HepG2 (cell line): ENCODE results near the gene GPC6. TPM values are rescaled to one million over a fixed set of nuclear protein-coding genes. Genes with fewer than 3 reads are reported as not detected.

Experiments used
- IKZF1 ChIP-seq: fragments of 450-650 bp; IDR thresholded peaks from 2 replicates; pipeline ENCODE4 v1.7.1; 2016
- NKX3-1 ChIP-seq: sonication (generic); formaldehyde crosslinking; IDR thresholded peaks from 2 replicates; pipeline ENCODE4 v1.5.0; 2020; ENCODE audit warnings: missing genetic modification reagents
- RFX3 ChIP-seq: IDR thresholded peaks from 2 replicates; pipeline ENCODE4 v1.6.1; 2016; ENCODE audit warnings: missing biosample characterization, missing genetic modification reagents
- polyA plus RNA-seq, 8 experiments: library from polyadenylated mRNA; depleted of rRNA in 3 of 8; stranded (reverse) in 7 of 8; unstranded in 1 of 8; fragments of >200 nt; fragmentation: Illumina TruSeq in 4 of 8; extraction: Trizol in 4 of 8; gene quantifications; 2 replicates each; pipeline versions ENCODE4 v1.2.1 to v1.2.3, GENCODE V29; 2011 to 2016; ENCODE audit warnings: low read depth in 4 of 8, missing spikeins in 1 of 8, mixed read lengths in 1 of 8; ENCODE audit not compliant: insufficient read depth in 1 of 8
- total RNA-seq, 5 experiments: library from RNA; depleted of rRNA; stranded (reverse); fragments of >200 nt; fragmentation: Illumina TruSeq; extraction: Trizol; gene quantifications; 2 replicates each; pipeline ENCODE4 v1.2.3, GENCODE V29; 2016; ENCODE audit warnings: low read depth in 1 of 5
- TF ChIP-seq, protein P1 (sequence below): sonication (generic); formaldehyde crosslinking; IDR thresholded peaks from 2 replicates; pipeline ENCODE4 v1.4.0; 2020; ENCODE audit warnings: missing genetic modification reagents
- TF ChIP-seq, protein P2 (sequence below): sonication (generic); formaldehyde crosslinking; IDR thresholded peaks from 2 replicates; pipeline ENCODE4 v1.9.0; 2021; ENCODE audit warnings: missing genetic modification reagents, mild to moderate bottlenecking, borderline replicate concordance
- TF ChIP-seq, protein P3 (sequence below): sonication (generic); formaldehyde crosslinking; IDR thresholded peaks from 2 replicates; pipeline ENCODE4 v1.4.0; 2020; ENCODE audit warnings: missing genetic modification reagents

The GPC6 gene
- total and polyA plus RNA-seq, 2 of the 13 experiments (the other 11 are each of a cell fraction or from before 2014, with no cell fraction given): 24.5 to 33.9 TPM

DNA sequence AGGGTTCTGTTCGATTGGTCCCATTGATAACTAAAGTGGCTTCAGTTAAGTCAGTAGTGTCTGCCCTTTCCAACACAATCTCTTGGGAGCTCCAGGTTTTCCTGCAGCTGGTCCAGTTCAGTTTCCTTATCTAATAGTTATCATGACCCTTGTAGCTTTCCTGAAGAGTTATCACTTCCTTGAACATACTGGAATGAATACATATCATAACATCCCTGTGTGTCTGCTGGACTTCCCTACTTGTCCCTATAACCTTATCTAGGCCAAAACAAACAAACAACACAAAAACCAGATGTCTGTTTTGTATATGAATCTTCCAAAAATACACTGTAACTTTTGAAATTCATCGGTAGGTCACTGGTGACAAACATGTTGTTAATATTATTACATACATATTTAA is 1085.3 kb downstream of the GPC6 start (continued):
- TF ChIP-seq, protein P1, sequence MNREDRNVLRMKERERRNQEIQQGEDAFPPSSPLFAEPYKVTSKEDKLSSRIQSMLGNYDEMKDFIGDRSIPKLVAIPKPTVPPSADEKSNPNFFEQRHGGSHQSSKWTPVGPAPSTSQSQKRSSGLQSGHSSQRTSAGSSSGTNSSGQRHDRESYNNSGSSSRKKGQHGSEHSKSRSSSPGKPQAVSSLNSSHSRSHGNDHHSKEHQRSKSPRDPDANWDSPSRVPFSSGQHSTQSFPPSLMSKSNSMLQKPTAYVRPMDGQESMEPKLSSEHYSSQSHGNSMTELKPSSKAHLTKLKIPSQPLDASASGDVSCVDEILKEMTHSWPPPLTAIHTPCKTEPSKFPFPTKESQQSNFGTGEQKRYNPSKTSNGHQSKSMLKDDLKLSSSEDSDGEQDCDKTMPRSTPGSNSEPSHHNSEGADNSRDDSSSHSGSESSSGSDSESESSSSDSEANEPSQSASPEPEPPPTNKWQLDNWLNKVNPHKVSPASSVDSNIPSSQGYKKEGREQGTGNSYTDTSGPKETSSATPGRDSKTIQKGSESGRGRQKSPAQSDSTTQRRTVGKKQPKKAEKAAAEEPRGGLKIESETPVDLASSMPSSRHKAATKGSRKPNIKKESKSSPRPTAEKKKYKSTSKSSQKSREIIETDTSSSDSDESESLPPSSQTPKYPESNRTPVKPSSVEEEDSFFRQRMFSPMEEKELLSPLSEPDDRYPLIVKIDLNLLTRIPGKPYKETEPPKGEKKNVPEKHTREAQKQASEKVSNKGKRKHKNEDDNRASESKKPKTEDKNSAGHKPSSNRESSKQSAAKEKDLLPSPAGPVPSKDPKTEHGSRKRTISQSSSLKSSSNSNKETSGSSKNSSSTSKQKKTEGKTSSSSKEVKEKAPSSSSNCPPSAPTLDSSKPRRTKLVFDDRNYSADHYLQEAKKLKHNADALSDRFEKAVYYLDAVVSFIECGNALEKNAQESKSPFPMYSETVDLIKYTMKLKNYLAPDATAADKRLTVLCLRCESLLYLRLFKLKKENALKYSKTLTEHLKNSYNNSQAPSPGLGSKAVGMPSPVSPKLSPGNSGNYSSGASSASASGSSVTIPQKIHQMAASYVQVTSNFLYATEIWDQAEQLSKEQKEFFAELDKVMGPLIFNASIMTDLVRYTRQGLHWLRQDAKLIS (CRISPR knock-in tag): no peak
- TF ChIP-seq, protein P2, sequence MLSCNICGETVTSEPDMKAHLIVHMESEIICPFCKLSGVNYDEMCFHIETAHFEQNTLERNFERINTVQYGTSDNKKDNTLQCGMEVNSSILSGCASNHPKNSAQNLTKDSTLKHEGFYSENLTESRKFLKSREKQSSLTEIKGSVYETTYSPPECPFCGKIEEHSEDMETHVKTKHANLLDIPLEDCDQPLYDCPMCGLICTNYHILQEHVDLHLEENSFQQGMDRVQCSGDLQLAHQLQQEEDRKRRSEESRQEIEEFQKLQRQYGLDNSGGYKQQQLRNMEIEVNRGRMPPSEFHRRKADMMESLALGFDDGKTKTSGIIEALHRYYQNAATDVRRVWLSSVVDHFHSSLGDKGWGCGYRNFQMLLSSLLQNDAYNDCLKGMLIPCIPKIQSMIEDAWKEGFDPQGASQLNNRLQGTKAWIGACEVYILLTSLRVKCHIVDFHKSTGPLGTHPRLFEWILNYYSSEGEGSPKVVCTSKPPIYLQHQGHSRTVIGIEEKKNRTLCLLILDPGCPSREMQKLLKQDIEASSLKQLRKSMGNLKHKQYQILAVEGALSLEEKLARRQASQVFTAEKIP (CRISPR knock-in tag): no peak
- TF ChIP-seq RFX3 (CRISPR knock-in tag): no peak
- no peak for TF ChIP-seq IKZF1
- TF ChIP-seq NKX3-1 (CRISPR knock-in tag): no peak
- TF ChIP-seq, protein P3, sequence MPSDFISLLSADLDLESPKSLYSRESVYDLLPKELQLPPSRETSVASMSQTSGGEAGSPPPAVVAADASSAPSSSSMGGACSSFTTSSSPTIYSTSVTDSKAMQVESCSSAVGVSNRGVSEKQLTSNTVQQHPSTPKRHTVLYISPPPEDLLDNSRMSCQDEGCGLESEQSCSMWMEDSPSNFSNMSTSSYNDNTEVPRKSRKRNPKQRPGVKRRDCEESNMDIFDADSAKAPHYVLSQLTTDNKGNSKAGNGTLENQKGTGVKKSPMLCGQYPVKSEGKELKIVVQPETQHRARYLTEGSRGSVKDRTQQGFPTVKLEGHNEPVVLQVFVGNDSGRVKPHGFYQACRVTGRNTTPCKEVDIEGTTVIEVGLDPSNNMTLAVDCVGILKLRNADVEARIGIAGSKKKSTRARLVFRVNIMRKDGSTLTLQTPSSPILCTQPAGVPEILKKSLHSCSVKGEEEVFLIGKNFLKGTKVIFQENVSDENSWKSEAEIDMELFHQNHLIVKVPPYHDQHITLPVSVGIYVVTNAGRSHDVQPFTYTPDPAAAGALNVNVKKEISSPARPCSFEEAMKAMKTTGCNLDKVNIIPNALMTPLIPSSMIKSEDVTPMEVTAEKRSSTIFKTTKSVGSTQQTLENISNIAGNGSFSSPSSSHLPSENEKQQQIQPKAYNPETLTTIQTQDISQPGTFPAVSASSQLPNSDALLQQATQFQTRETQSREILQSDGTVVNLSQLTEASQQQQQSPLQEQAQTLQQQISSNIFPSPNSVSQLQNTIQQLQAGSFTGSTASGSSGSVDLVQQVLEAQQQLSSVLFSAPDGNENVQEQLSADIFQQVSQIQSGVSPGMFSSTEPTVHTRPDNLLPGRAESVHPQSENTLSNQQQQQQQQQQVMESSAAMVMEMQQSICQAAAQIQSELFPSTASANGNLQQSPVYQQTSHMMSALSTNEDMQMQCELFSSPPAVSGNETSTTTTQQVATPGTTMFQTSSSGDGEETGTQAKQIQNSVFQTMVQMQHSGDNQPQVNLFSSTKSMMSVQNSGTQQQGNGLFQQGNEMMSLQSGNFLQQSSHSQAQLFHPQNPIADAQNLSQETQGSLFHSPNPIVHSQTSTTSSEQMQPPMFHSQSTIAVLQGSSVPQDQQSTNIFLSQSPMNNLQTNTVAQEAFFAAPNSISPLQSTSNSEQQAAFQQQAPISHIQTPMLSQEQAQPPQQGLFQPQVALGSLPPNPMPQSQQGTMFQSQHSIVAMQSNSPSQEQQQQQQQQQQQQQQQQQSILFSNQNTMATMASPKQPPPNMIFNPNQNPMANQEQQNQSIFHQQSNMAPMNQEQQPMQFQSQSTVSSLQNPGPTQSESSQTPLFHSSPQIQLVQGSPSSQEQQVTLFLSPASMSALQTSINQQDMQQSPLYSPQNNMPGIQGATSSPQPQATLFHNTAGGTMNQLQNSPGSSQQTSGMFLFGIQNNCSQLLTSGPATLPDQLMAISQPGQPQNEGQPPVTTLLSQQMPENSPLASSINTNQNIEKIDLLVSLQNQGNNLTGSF (CRISPR knock-in tag): no peak
